Islet of Langerhans (tissue), 1 donor: ENCODE results near the gene AP2S1.

ENCODE experiments used
- FAIRE-seq: peaks from one replicate; lab custom pipeline; 2011; peaks lifted over from hg19 to GRCh38; lab: Jason Lieb, UNC

The AP2S1 gene

DNA sequence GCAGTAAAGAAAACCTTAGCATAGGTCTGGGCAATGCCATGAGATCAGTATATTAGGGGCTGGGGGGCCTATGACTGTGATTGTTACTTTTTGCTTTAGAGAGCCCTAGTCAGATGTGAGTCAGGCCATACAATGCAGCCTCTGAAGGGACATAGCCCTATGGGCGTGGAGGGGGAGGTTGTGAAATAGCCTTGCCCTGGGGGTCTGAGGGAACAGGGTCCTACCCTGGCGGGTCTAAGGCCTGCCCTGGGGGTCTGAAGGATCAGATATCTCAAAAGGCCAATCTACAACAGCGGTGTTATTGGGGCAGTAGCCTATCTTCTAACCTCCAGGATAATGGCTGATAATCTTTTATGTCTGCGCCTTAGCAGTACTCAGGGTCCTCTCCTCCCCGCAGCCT lies 48.5 kb downstream of the AP2S1 start:
- no peak for FAIRE-seq

DNA sequence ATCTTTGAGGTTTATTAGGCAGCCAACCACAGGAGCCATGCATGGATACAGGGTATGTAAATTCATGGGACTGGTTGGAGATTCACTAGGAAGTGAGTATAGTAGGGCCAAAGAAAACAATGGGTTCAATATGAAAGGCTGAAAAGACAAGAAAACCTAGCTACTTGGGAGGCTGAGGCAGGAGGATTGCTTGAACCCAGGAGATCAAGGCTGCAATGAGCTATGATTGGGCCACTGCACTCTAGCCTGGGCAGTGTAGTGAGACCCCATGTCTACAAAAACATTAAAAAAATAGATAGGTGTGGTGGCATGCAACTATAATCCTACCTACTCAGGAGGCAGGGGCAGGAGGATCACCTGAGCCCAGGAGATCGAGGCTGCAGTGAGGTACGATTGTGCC lies 51.9 kb downstream of the AP2S1 start:
- no peak for FAIRE-seq

DNA sequence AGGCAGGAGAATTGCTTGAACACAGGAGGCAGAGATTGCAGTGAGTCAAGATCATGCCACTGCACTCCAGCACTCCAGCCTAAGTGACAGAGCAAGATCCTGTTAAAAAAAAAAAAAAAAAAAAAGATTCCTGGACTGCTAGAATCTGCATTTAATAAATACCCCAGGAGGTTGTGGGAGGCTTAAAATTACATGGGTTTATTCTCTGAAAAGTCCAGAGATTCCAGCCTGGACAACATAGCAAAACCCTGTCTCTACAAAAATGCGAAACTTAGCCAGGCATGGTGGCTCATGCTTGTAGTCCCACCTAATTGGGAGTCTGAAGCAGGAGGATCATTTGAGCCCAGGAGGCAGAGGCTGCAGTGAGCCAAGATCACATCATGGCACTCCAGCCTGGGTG lies 52.8 kb downstream of the AP2S1 start:
- no peak for FAIRE-seq

DNA sequence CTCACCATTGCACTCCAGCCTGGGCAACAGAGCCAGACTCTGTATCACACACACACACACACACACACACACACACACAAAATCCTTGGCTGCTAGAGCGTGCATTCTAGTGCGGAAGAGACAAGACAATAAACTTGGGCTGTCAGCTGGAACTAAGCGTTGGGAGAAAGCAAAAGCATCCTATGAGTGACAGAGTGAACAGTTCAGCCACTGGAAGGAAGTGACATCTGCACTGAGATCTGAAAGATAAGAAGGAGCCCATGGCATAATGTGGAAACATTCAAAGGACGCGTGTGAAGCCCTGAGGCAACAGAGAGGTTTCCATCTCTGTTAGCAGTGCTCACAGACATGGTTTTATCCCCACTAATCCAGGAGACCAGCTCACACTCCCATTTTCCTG lies 58.7 kb downstream of the AP2S1 start:
- no peak for FAIRE-seq

DNA sequence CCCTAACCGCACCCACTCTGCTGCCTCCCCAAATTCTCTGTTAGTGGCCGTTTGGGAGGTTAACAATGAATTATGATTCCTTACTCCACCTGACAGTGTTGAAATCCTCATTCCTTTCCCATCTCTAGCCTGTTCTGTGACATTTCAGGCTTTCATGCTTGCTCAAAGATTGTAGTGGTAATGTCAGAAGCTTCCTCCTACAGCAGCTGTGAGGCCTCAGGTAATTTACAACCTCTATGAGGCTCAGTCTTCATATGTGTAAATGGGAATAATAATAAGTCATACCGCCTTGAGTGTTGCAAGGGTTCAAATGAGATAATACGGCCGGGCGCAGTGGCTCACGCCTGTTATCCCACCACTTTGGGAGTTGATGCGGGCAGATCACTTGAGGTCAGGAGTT lies 61.3 kb downstream of the AP2S1 start:
- no peak for FAIRE-seq

DNA sequence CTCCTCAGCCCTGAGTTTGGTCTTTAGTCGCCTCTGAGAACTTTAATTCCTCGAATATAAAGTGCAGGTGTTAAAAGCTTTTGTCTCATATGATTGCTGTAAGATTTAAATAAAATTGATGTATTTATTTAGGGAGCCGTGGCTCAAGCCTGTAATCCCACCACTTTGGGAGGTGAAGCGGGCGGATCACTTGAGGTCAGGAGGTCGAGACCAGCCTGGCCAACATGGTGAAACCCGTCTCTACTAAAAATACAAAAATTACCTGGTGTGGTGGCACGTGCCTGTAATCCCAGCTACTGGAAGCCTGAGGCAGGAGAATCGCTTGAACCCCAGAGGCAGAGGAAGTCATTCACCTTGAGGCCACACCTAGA lies 61.7 kb downstream of the AP2S1 start:
- FAIRE-seq, result no peak

DNA sequence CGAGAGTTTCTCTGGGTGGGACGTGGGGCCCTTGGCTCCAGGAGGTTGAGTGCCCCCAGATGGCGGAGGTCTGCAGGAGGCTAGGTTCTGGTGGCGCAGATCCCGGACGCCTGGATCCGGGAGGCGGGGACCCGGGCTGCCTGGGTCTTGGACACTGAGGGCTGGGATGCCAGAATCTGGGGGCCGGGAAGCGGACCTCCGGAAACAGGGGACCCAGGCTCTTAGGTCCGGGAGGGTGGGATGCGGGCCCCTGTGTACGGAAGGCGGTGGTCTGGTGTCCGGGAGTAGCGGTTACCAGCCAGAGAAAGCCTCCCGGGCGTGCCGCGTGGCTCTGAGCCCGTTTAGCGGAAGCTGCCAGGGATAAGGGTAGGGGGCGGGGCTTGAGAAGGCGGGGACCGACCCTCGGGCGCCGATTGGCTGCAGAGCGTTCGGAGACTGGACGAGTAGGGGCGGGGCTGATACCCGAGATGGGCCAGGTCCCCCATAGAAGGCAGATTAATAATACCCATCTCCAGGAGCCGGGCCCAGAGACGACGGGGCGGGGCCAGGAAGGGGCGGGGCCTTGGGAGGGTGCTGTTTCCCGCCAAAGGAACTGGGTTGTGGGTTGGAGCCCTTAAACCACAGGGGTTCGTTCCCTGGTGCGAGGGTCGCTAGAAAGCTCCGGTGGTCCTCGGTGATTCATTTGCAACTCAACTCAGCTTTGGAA lies 62.2 kb downstream of the AP2S1 start, which contains the start of gene SLC1A5:
TSS of gene SLC1A5 (minus strand) at position 333 of the 706 bp plus-strand sequence. CDS start 629 bp downstream, outside the sequence.
- no peak for FAIRE-seq
